A673 (cell line): ENCODE results near the gene CNPY3. TPM values are rescaled to one million over a fixed set of nuclear protein-coding genes. Genes with fewer than 3 reads are reported as not detected.

Experiments used
- BruUV-seq: library from RNA; stranded (reverse); fragments of 400-500 nt; replicated peaks from 2 replicates; lab custom pipeline; 2021; lab: Mats Ljungman, UMichigan
- CTCF ChIA-PET: fragments of 300-600 bp; sonication (Branson Sonifier 250); formaldehyde crosslinking; loops from one replicate; lab custom pipeline; 2022; ENCODE audit warnings: antibody characterized with exemption; lab: Charles Lee
- POLR2A ChIA-PET: fragments of 300-600 bp; sonication (Branson Sonifier 250); formaldehyde crosslinking; loops from one replicate; lab custom pipeline; 2022; ENCODE audit warnings: antibody characterized with exemption; ENCODE audit not compliant: low non-redundant PET; lab: Charles Lee
- DNase-seq: peaks from one replicate; pipeline ENCODE4 v3.0.0-alpha.2; 2015; ENCODE audit warnings: low spot score
- H3K27ac ChIP-seq: fragments of 200-600 bp; sonication (generic); 2 replicates; pipeline ENCODE4 v1.5.1; 2016; ENCODE audit warnings: mixed run types, low read depth, mild to moderate bottlenecking, mixed read lengths, antibody characterized with exemption, low read length; ENCODE audit not compliant: poor library complexity, severe bottlenecking
- H3K27me3 ChIP-seq: fragments of 200-600 bp; sonication (generic); replicated peaks from 2 replicates; pipeline ENCODE4 v1.6.1; 2017; ENCODE audit warnings: mixed run types, low read depth, mild to moderate bottlenecking, mixed read lengths, antibody characterized with exemption, low read length; ENCODE audit not compliant: insufficient read depth, poor library complexity
- H3K36me3 ChIP-seq: fragments of 200-600 bp; sonication (generic); 2 replicates; pipeline ENCODE4 v1.6.1; 2016; ENCODE audit warnings: mixed run types, mild to moderate bottlenecking, mixed read lengths, antibody characterized with exemption, low read length; ENCODE audit not compliant: insufficient read depth, poor library complexity, severe bottlenecking
- H3K4me1 ChIP-seq: fragments of 200-600 bp; sonication (generic); 2 replicates; pipeline ENCODE4 v1.6.1; 2017; ENCODE audit warnings: mixed run types, mild to moderate bottlenecking, mixed read lengths, antibody characterized with exemption, low read length; ENCODE audit not compliant: insufficient read depth, poor library complexity, severe bottlenecking
- H3K4me3 ChIP-seq: fragments of 200-600 bp; sonication (generic); 2 replicates; pipeline ENCODE4 v1.5.1; 2016; ENCODE audit warnings: low read depth, mixed run types, mild to moderate bottlenecking, mixed read lengths, low read length; ENCODE audit not compliant: poor library complexity, severe bottlenecking
- H3K9me3 ChIP-seq: fragments of 200-600 bp; sonication (generic); 2 replicates; pipeline ENCODE4 v1.6.1; 2016; ENCODE audit warnings: mixed run types, low read depth, mild to moderate bottlenecking, mixed read lengths, antibody characterized with exemption, low read length; ENCODE audit not compliant: poor library complexity, severe bottlenecking
- EZH2 ChIP-seq: fragments of 200-600 bp; sonication (generic); IDR thresholded peaks from 2 replicates; pipeline ENCODE4 v1.6.1; 2017; ENCODE audit warnings: borderline replicate concordance, low read depth, mild to moderate bottlenecking, mixed read lengths, antibody characterized with exemption, low read length; ENCODE audit not compliant: poor library complexity, severe bottlenecking
- intact Hi-C: fragments of 100-400 bp; cut with micrococcal nuclease; formaldehyde crosslinking; loops from one replicate; pipeline ENCODE4 v1.10.0; 2022; ENCODE audit not compliant: unreplicated experiment
- total RNA-seq: library from RNA; stranded (reverse); gene quantifications from 2 replicates; pipeline ENCODE4 v1.2.3, GENCODE V29; 2021
- TF ChIP-seq, protein P1 (sequence below): fragments of 300-800, 200-600 bp; sonication (generic); conservative IDR thresholded peaks from 2 replicates; pipeline ENCODE4 v1.5.1; 2017; ENCODE audit warnings: low read depth, mild to moderate bottlenecking, antibody characterized with exemption, low read length, moderate library complexity, mixed read lengths

Gene CNPY3
- total RNA-seq, 1 experiment from 2014 or later = 37.7 TPM

DNA sequence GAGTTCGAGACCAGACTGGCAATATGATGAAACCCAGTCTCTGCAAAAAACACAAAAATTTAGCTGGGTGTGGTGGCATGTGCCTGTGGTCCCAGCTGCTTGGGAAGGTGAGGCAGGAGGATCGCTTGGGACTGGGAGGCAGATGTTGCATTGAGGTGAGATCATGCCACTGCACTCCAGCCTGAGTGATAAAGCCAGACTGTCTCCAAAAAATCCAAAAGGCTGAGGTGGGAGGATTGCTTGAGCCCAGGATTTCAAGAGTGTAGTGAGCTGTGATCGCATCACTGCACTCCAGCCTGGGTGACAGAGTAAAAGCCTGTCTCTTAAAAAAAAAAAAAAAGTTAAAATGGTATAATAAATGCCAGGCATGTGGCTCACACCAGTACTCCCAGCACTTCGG, 14.7 kb upstream of the CNPY3 start:
- no TSS peak for BruUV-seq
- no peak for TF ChIP-seq EZH2
- TF ChIP-seq, protein P1, sequence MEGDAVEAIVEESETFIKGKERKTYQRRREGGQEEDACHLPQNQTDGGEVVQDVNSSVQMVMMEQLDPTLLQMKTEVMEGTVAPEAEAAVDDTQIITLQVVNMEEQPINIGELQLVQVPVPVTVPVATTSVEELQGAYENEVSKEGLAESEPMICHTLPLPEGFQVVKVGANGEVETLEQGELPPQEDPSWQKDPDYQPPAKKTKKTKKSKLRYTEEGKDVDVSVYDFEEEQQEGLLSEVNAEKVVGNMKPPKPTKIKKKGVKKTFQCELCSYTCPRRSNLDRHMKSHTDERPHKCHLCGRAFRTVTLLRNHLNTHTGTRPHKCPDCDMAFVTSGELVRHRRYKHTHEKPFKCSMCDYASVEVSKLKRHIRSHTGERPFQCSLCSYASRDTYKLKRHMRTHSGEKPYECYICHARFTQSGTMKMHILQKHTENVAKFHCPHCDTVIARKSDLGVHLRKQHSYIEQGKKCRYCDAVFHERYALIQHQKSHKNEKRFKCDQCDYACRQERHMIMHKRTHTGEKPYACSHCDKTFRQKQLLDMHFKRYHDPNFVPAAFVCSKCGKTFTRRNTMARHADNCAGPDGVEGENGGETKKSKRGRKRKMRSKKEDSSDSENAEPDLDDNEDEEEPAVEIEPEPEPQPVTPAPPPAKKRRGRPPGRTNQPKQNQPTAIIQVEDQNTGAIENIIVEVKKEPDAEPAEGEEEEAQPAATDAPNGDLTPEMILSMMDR = no peak

GRCh38 chr6:42915732-42916131, 13.5 kb upstream of the CNPY3 start, which contains the start of gene PTCRA:
PTCRA (plus strand) TSS chr6:42916053; CDS start chr6:42916070, 17 bp downstream.
- ChIA-PET POLR2A (no interaction called here), CTCF (no interaction called here)

More for the DNA sequence above, 14.7 kb upstream of the CNPY3 start:
- Histone ChIP-seq H3K4me3 (no peak overlapping the region), H3K36me3 (no peaks in the 10 kb centered on the region), H3K27me3 (no peaks in the 10 kb centered on the region), H3K27ac (no peak overlapping the region), H3K4me1 (no peaks in the 10 kb centered on the region), H3K9me3 (no peaks in the 10 kb centered on the region)
- no peak for DNase-seq
- ChIA-PET POLR2A (no interaction called here), CTCF (no interaction called here)
- intact Hi-C loops = no loop called here

DNA sequence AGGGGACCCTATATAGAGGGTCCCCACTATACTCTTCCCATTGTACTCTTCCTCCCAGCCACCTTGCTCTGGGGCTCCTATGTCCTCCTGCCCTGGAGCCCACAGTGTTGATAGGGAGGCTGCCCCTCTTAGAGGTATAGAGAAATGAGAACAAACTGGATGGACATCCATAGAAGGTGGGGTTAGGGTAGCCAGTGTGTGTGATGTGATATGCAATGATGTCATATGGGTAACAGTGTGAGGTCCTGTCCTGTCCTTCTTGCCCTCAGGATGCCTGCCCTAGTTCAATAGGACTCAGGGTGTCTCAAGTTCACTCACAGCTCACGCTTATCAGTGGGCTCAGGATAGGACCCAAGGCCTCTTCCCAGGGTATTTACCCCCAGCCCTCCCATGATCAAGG, 13.0 kb upstream of the CNPY3 start:
- TF ChIP-seq, protein P1 = no peak
- TF ChIP-seq EZH2 = no peak
- H3K9me3 ChIP-seq = no peaks in the 10 kb centered on the region
- H3K36me3 ChIP-seq = no peaks in the 10 kb centered on the region
- H3K27ac ChIP-seq = no peak overlapping the region
- no peak overlapping the region for H3K4me3 ChIP-seq
- no peak for DNase-seq
- CTCF ChIA-PET = no interaction called here
- POLR2A ChIA-PET = no interaction called here
- no TSS peak for BruUV-seq
- no peaks in the 10 kb centered on the region for H3K4me1 ChIP-seq
- intact Hi-C loops = no loop called here
- H3K27me3 ChIP-seq = no peaks in the 10 kb centered on the region

More at GRCh38 chr6:42915732-42916131, 13.5 kb upstream of the CNPY3 start, which contains the start of gene PTCRA:
- no peaks in the 10 kb centered on the region for H3K36me3 ChIP-seq
- intact Hi-C loops = no loop called here
- H3K27ac ChIP-seq = no peak within 1 kb of the TSS
- no peaks in the 10 kb centered on the region for H3K9me3 ChIP-seq
- DNase-seq = no peak
- H3K27me3 ChIP-seq = no peaks in the 10 kb centered on the region
- TF ChIP-seq EZH2 = no peak
- H3K4me3 ChIP-seq = no peak within 1 kb of the TSS
- BruUV-seq = no TSS peak
- no peaks in the 10 kb centered on the region for H3K4me1 ChIP-seq

GRCh38 chr6:42921801-42922200, 7.5 kb upstream of the CNPY3 start:
- POLR2A ChIA-PET = no interaction called here
- no TSS peak for BruUV-seq

More at GRCh38 chr6:42921801-42922200, 7.5 kb upstream of the CNPY3 start:
- Histone ChIP-seq H3K36me3 (no peaks in the 10 kb centered on the region), H3K4me1 (no peaks in the 10 kb centered on the region), H3K27ac (no peak overlapping the region), H3K9me3 (no peaks in the 10 kb centered on the region), H3K27me3 (no peaks in the 10 kb centered on the region), H3K4me3 (no peak overlapping the region)
- CTCF ChIA-PET = no interaction called here
- intact Hi-C loops = no loop called here
- TF ChIP-seq, protein P1 = no peak
- TF ChIP-seq EZH2 = no peak
- no peak for DNase-seq
